Thoracic aorta (tissue), 2 donors: Measurements from ENCODE around the gene TNFRSF1A. TPM values are rescaled to one million over a fixed set of nuclear protein-coding genes. Genes with fewer than 3 reads are reported as not detected.
"Not testable (repeated sequence)": the region's sequence is repeated elsewhere in the genome, so short reads cannot be mapped to it uniquely, and the experiment has no call there.

Experiments
- ATAC-seq: fragments of 150-250 bp; one replicate; pipeline ENCODE4 v1.8.0; 2017; ENCODE audit warnings: low read depth; ENCODE audit not compliant: insufficient number of reproducible peaks, low FRiP score
- DNase-seq: peaks from one replicate; pipeline ENCODE4 v3.0.0-alpha.2; 2020; ENCODE audit warnings: low spot score
- H3K27ac ChIP-seq, 2 donors: fragments of 200-600 bp; sonication (generic); 1 replicate in 1 of 2; 2 replicates in 1 of 2; pipeline ENCODE4 v1.5.1; 2016; ENCODE audit warnings: mild to moderate bottlenecking in 2 of 2, moderate library complexity in 2 of 2
- H3K27me3 ChIP-seq: fragments of 200-600 bp; sonication (generic); replicated peaks from 2 replicates; pipeline ENCODE4 v1.6.0; 2016; ENCODE audit warnings: mild to moderate bottlenecking; ENCODE audit not compliant: insufficient read depth
- H3K36me3 ChIP-seq: fragments of 200-600 bp; sonication (generic); one replicate; pipeline ENCODE4 v1.5.1; 2016
- H3K4me1 ChIP-seq, 2 donors: fragments of 200-600 bp; sonication (generic); 1 replicate in 1 of 2; 2 replicates in 1 of 2; pipeline versions ENCODE4 v1.5.1 to v1.6.0; 2016; ENCODE audit warnings: low read depth in 2 of 2, mild to moderate bottlenecking in 1 of 2; ENCODE audit not compliant: control insufficient read depth in 1 of 2
- H3K4me3 ChIP-seq: fragments of 200-600 bp; sonication (generic); 2 replicates; pipeline ENCODE4 v1.5.1; 2016; ENCODE audit warnings: mild to moderate bottlenecking
- H3K9me3 ChIP-seq: fragments of 200-600 bp; sonication (generic); 2 replicates; pipeline ENCODE4 v1.5.1; 2016
- CTCF ChIP-seq: fragments of 200-600 bp; sonication (generic); IDR thresholded peaks from one replicate; pipeline ENCODE4 v1.5.1; 2019; ENCODE audit warnings: antibody characterized with exemption
- total RNA-seq, 2 donors: library from RNA; depleted of rRNA; stranded (reverse); fragments of >200 nt; gene quantifications; one replicate each; pipeline versions ENCODE4 v1.1.0 to v1.2.3, GENCODE V29; 2016

Gene TNFRSF1A
- total RNA-seq, 2 donors from 2014 or later: 311 to 384 TPM

- TF ChIP-seq CTCF: no peak
- DNase-seq (no peak), ATAC-seq (no peak)
- no peak overlapping the region for H3K4me3 ChIP-seq
- H3K36me3 ChIP-seq: no peaks in the 10 kb centered on the region
- no peaks in the 10 kb centered on the region for H3K9me3 ChIP-seq
- no peak overlapping the region for H3K27ac ChIP-seq
- no peaks in the 10 kb centered on the region for H3K27me3 ChIP-seq
- H3K4me1 ChIP-seq: peaks cover 0 to 11% of the 10 kb centered on the region in 2 donors
These were observed 49.3 kb downstream of the TNFRSF1A start for GRCh38 chr12:6292606-6293005.

GRCh38 chr12:6289906-6290305, 52.0 kb downstream of the TNFRSF1A start:
- not testable (repeated sequence) for H3K36me3 ChIP-seq, H3K27ac ChIP-seq, H3K27me3 ChIP-seq, H3K4me3 ChIP-seq, DNase-seq, H3K9me3 ChIP-seq, ATAC-seq
- peaks cover 0 to 22% of the 10 kb centered on the region in 2 donors for H3K4me1 ChIP-seq

- H3K4me3 ChIP-seq, ATAC-seq, H3K27ac ChIP-seq, H3K36me3 ChIP-seq, H3K27me3 ChIP-seq, H3K9me3 ChIP-seq, DNase-seq: not testable (repeated sequence)
- H3K4me1 ChIP-seq: peaks cover 0 to 27% of the 10 kb centered on the region in 2 donors
These were observed 52.8 kb downstream of the TNFRSF1A start for GRCh38 chr12:6289081-6289480.

GRCh38 chr12:6288235-6288634, 53.6 kb downstream of the TNFRSF1A start:
- ATAC-seq (no peak), DNase-seq (no peak)
- Histone ChIP-seq H3K9me3 (no peaks in the 10 kb centered on the region), H3K27me3 (no peaks in the 10 kb centered on the region), H3K4me1 (peaks cover 0 to 25% of the 10 kb centered on the region in 2 donors), H3K36me3 (no peaks in the 10 kb centered on the region), H3K4me3 (no peak overlapping the region), H3K27ac (no peak overlapping the region)
- no peak for TF ChIP-seq CTCF

- no peaks in the 10 kb centered on the region for H3K27me3 ChIP-seq
- ATAC-seq: no peak
- H3K4me3 ChIP-seq: no peak overlapping the region
- TF ChIP-seq CTCF: no peak
- no peak for DNase-seq
- H3K27ac ChIP-seq: no peak overlapping the region
- no peaks in the 10 kb centered on the region for H3K9me3 ChIP-seq
- H3K36me3 ChIP-seq: no peaks in the 10 kb centered on the region
- H3K4me1 ChIP-seq: peaks cover under 1 to 21% of the 10 kb centered on the region in 2 donors
These were observed 56.2 kb downstream of the TNFRSF1A start for GRCh38 chr12:6285532-6286306.

- no peaks in the 10 kb centered on the region for H3K9me3 ChIP-seq
- DNase-seq (no peak), ATAC-seq (peak; percentile 53)
- no peaks in the 10 kb centered on the region for H3K36me3 ChIP-seq
- no peak overlapping the region for H3K27ac ChIP-seq
- peak; percentile 93 for TF ChIP-seq CTCF
- no peaks in the 10 kb centered on the region for H3K27me3 ChIP-seq
- H3K4me3 ChIP-seq: no peak overlapping the region
- peaks cover 6 to 27% of the 10 kb centered on the region in 2 donors for H3K4me1 ChIP-seq
These were observed 56.8 kb downstream of the TNFRSF1A start for GRCh38 chr12:6285063-6285477.
